GM18873 (cell line): ENCODE data around the gene LOXHD1.

Experiments
- ATAC-seq: cut with Tn5 transposase; IDR thresholded peaks from one replicate; pipeline ENCODE4 v1.9.1; 2021; ENCODE audit warnings: mild to moderate bottlenecking, moderate library complexity, moderate number of reproducible peaks; ENCODE audit not compliant: unreplicated experiment, low FRiP score

The LOXHD1 gene

GRCh38 chr18:46657115-46657955 lies at the start of gene LOXHD1:
TSS of gene LOXHD1 (minus strand) at chr18:46657220. CDS start at chr18:46657033, 187 bp downstream.
- ATAC-seq = no peak

- no peak for ATAC-seq
These were observed 48.5 kb upstream of the LOXHD1 start for GRCh38 chr18:46705521-46705920.

GRCh38 chr18:46704816-46705215 lies 47.8 kb upstream of the LOXHD1 start:
- no peak for ATAC-seq

- no peak for ATAC-seq
These were observed 47.2 kb upstream of the LOXHD1 start for GRCh38 chr18:46704189-46704588.

GRCh38 chr18:46702471-46702870 lies 45.5 kb upstream of the LOXHD1 start:
- ATAC-seq = no peak

GRCh38 chr18:46700066-46700824 lies 43.2 kb upstream of the LOXHD1 start:
- ATAC-seq = no peak

- no peak for ATAC-seq
These were observed 39.7 kb upstream of the LOXHD1 start for GRCh38 chr18:46696702-46697101.

GRCh38 chr18:46696268-46696667 lies 39.2 kb upstream of the LOXHD1 start:
- ATAC-seq = no peak

GRCh38 chr18:46693996-46694395 lies 37.0 kb upstream of the LOXHD1 start:
- ATAC-seq = no peak

GRCh38 chr18:46688853-46689525 lies 32.0 kb upstream of the LOXHD1 start:
- ATAC-seq = no peak

- no peak for ATAC-seq
These were observed 29.2 kb upstream of the LOXHD1 start for GRCh38 chr18:46686186-46686585.

GRCh38 chr18:46683252-46683651 lies 26.2 kb upstream of the LOXHD1 start:
- no peak for ATAC-seq

GRCh38 chr18:46680784-46681695 lies 24.0 kb upstream of the LOXHD1 start:
- no peak for ATAC-seq

- no peak for ATAC-seq
These were observed 23.0 kb upstream of the LOXHD1 start for GRCh38 chr18:46679846-46680598.

GRCh38 chr18:46678785-46679399 lies 21.9 kb upstream of the LOXHD1 start:
- no peak for ATAC-seq

GRCh38 chr18:46678041-46678440 lies 21.0 kb upstream of the LOXHD1 start:
- ATAC-seq = no peak

- ATAC-seq = no peak
These were observed 20.6 kb upstream of the LOXHD1 start for GRCh38 chr18:46677611-46678010.

- ATAC-seq = no peak
These were observed 19.3 kb upstream of the LOXHD1 start for GRCh38 chr18:46676182-46676835.
